Testis (tissue), 2 donors: ENCODE measurements around the gene SAPCD1.

Experiments
- CTCF ChIP-seq, 3 experiments: fragments of 450-650 bp in 2 of 3; fragments of 200-600 bp in 1 of 3; sonication (generic) in 1 of 3; IDR thresholded peaks; one replicate each; pipeline ENCODE4 v1.5.1; 2016 to 2019; ENCODE audit warnings: antibody characterized with exemption in 3 of 3, mild to moderate bottlenecking in 2 of 3, moderate library complexity in 1 of 3
- POLR2A ChIP-seq: fragments of 450-650 bp; IDR thresholded peaks from one replicate; pipeline ENCODE4 v1.6.1; 2017; ENCODE audit warnings: antibody characterized with exemption, mild to moderate bottlenecking, moderate library complexity

- TF ChIP-seq CTCF (IDR thresholded peaks at IDR 0.05) (no peak), POLR2A (no peak)
Observed at GRCh38 chr6:31794866-31795615, 32.6 kb downstream of the SAPCD1 start.
